ENCODE measurements around the gene NT5C1B.

DNA sequence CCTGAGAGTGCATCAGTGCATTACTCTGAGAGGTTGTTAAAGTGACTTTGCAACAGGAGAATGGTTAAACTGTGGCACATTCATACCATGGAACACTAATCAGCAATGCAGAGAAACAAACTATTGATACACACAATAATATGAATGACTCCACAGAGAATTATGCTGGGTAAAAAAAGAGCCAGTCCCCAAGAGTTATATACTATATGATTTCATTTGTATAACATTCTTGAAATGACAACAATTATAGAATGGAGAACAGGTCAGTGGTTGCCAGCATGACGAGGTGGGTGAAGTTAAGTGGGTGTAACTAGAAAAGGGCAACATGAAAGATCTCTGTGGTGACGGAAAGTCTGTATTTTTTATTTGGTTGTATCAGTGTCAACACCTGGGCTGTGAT, 3.0 kb upstream of the NT5C1B start:
- TF ChIP-seq, protein P1, sequence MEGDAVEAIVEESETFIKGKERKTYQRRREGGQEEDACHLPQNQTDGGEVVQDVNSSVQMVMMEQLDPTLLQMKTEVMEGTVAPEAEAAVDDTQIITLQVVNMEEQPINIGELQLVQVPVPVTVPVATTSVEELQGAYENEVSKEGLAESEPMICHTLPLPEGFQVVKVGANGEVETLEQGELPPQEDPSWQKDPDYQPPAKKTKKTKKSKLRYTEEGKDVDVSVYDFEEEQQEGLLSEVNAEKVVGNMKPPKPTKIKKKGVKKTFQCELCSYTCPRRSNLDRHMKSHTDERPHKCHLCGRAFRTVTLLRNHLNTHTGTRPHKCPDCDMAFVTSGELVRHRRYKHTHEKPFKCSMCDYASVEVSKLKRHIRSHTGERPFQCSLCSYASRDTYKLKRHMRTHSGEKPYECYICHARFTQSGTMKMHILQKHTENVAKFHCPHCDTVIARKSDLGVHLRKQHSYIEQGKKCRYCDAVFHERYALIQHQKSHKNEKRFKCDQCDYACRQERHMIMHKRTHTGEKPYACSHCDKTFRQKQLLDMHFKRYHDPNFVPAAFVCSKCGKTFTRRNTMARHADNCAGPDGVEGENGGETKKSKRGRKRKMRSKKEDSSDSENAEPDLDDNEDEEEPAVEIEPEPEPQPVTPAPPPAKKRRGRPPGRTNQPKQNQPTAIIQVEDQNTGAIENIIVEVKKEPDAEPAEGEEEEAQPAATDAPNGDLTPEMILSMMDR (IDR thresholded peaks at IDR 0.05), result no peak
- TF ChIP-seq POLR2A (IDR thresholded peaks at IDR 0.05; ENCODE audit: low read depth) (no peak), POLR2AphosphoS5 (IDR thresholded peaks at IDR 0.05) (no peak), EP300 (IDR thresholded peaks at IDR 0.05) (no peak)

All from esophagus muscularis mucosa (tissue), 4 donors.